Lung (tissue), 12 donors: Measurements from ENCODE around the gene HMGXB3. TPM values are rescaled to one million over a fixed set of nuclear protein-coding genes. Genes with fewer than 3 reads are reported as not detected.
A peak's percentile ranks its signal among the peaks of the same experiment; 100 is the strongest.

Source experiments
- ATAC-seq: fragments of 200-7000 bp; cut with Tn5 transposase; one replicate; pipeline ENCODE4 v1.9.1; 2020; ENCODE audit warnings: moderate number of reproducible peaks; ENCODE audit not compliant: insufficient read depth, low FRiP score
- DNase-seq, 3 donors: peaks; one replicate each; pipeline ENCODE4 v3.0.0-alpha.2; 2013 to 2017
- H3K27ac ChIP-seq, 2 donors: one replicate each; pipeline ENCODE4 v1.5.1; 2013; ENCODE audit warnings: mild to moderate bottlenecking in 2 of 2, moderate library complexity in 2 of 2, control low read depth in 1 of 2, inconsistent platforms in 1 of 2, low read depth in 1 of 2, low read length in 1 of 2
- H3K27me3 ChIP-seq, 3 donors: one replicate each; pipeline ENCODE4 v1.5.1; 2013; ENCODE audit warnings: low read length in 2 of 3; ENCODE audit not compliant: control insufficient read depth in 3 of 3, insufficient read depth in 3 of 3
- H3K36me3 ChIP-seq, 4 donors: one replicate each; pipeline ENCODE4 v1.5.1; 2013; ENCODE audit warnings: low read length in 4 of 4, mild to moderate bottlenecking in 1 of 4, moderate library complexity in 1 of 4; ENCODE audit not compliant: control insufficient read depth in 4 of 4, insufficient read depth in 4 of 4
- H3K4me1 ChIP-seq, 5 donors: one replicate each; pipeline ENCODE4 v1.5.1; 2013; ENCODE audit warnings: low read length in 5 of 5, mild to moderate bottlenecking in 2 of 5, moderate library complexity in 1 of 5; ENCODE audit not compliant: control insufficient read depth in 5 of 5, insufficient read depth in 5 of 5
- H3K4me3 ChIP-seq: one replicate; pipeline ENCODE4 v1.5.1; 2013; ENCODE audit warnings: mild to moderate bottlenecking, control low read depth, moderate library complexity
- H3K9ac ChIP-seq, 2 donors: one replicate each; pipeline ENCODE4 v1.5.1; 2013; ENCODE audit warnings: low read length in 2 of 2, control low read depth in 1 of 2; ENCODE audit not compliant: insufficient read depth in 1 of 2
- H3K9me3 ChIP-seq, 4 donors: one replicate each; pipeline ENCODE4 v1.5.1; 2013; ENCODE audit warnings: low read length in 3 of 4, mild to moderate bottlenecking in 1 of 4, moderate library complexity in 1 of 4; ENCODE audit not compliant: control insufficient read depth in 4 of 4, insufficient read depth in 3 of 4
- WGBS, 2 donors: extraction: QIAGEN DNeasy Blood & Tissue Kit; methylation state at CpG; one replicate each; pipeline ENCODE4 v1.1.7; 2013; 5-methylcytosine and 5-hydroxymethylcytosine counted together
- polyA plus RNA-seq, 2 donors: library from polyadenylated mRNA; stranded (reverse); fragments of 200-250 nt; gene quantifications; one replicate each; pipeline ENCODE4 v1.2.1, GENCODE V29; 2013
- total RNA-seq, 2 donors: library from RNA; depleted of rRNA in 1 of 2; stranded (reverse); fragments of >200 nt in 1 of 2; gene quantifications; one replicate each; pipeline ENCODE4 v1.2.1, GENCODE V29; 2014 to 2021
- TF ChIP-seq, protein P1 (sequence below): IDR thresholded peaks from 2 replicates; pipeline ENCODE4 v1.5.1; 2012; ENCODE audit warnings: mild to moderate bottlenecking; ENCODE audit errors: control extremely low read depth, extremely low read depth
- donor health status: control.
- donor health status: control.
- donor health status: Bipolar disorder and iron deficiency.
- donor health status: healthy.
- donor health status: DM: yes; HTN: yes; CAD: no.

The HMGXB3 gene
- total and polyA plus RNA-seq, 4 donors, result 22.3 to 42.3 (median 30.8) TPM

- ATAC-seq, result peak; percentile 32
- Histone ChIP-seq H3K4me1 (peaks cover 0 to 7% (median 0%) of the 10 kb centered on the region in 5 donors), H3K9me3 (no peaks in the 10 kb centered on the region), H3K9ac (no peak overlapping the region), H3K4me3 (no peak overlapping the region), H3K27ac (no peak overlapping the region), H3K36me3 (peaks cover 0 to 1% (median 0%) of the 10 kb centered on the region in 4 donors), H3K27me3 (peaks cover 0 to 2% (median 0%) of the 10 kb centered on the region in 3 donors)
- TF ChIP-seq, protein P1, sequence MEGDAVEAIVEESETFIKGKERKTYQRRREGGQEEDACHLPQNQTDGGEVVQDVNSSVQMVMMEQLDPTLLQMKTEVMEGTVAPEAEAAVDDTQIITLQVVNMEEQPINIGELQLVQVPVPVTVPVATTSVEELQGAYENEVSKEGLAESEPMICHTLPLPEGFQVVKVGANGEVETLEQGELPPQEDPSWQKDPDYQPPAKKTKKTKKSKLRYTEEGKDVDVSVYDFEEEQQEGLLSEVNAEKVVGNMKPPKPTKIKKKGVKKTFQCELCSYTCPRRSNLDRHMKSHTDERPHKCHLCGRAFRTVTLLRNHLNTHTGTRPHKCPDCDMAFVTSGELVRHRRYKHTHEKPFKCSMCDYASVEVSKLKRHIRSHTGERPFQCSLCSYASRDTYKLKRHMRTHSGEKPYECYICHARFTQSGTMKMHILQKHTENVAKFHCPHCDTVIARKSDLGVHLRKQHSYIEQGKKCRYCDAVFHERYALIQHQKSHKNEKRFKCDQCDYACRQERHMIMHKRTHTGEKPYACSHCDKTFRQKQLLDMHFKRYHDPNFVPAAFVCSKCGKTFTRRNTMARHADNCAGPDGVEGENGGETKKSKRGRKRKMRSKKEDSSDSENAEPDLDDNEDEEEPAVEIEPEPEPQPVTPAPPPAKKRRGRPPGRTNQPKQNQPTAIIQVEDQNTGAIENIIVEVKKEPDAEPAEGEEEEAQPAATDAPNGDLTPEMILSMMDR, result no peak
- 69 to 73% methylated on average over 6 of the region's 6 CpGs for WGBS, 2 donors
- DNase-seq, result no peak
These were observed 64.8 kb downstream of the HMGXB3 start for GRCh38 chr5:150065346-150065745.

DNA sequence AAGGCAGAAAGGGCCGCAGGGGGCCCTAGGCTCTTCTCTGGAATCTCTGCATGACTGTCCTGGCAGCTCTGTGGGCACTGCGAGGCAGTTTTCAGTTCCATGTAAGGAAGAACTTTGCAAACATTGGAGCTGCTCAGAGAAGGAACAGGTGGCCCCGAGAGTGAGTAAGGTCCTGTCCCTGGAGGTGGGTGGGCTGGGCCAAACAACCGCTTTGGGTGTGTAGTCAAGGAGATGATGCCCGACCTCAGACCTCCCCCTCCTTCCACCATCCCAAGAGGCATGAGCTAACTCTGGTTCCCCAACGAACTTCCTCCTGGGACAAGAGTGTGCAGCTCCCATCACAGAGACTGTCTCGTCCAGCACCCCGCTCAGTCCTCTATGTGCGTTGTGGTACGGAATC lies 65.3 kb downstream of the HMGXB3 start:
- peak; percentile 32 for ATAC-seq

GRCh38 chr5:150066436-150066835 lies 65.9 kb downstream of the HMGXB3 start:
- TF ChIP-seq, protein P1, result no peak
- Histone ChIP-seq H3K27ac (no peak overlapping the region), H3K9ac (no peak overlapping the region), H3K4me1 (peaks cover 0 to 7% (median 0%) of the 10 kb centered on the region in 5 donors), H3K27me3 (peaks cover 0 to 2% (median 0%) of the 10 kb centered on the region in 3 donors), H3K36me3 (peaks cover 0 to 1% (median 0%) of the 10 kb centered on the region in 4 donors), H3K4me3 (no peak overlapping the region), H3K9me3 (no peaks in the 10 kb centered on the region)
- DNase-seq (no peak), ATAC-seq (no peak)
- WGBS, 2 donors, result 96 to 97% methylated on average over 5 of the region's 5 CpGs

More for the DNA sequence above, 65.3 kb downstream of the HMGXB3 start:
- TF ChIP-seq, protein P1, result no peak
- H3K36me3 ChIP-seq, result peaks cover 0 to 1% (median 0%) of the 10 kb centered on the region in 4 donors
- H3K27ac ChIP-seq, result no peak overlapping the region
- H3K4me3 ChIP-seq, result no peak overlapping the region
- no peak overlapping the region for H3K9ac ChIP-seq
- DNase-seq, result no peak
- WGBS, 2 donors, result 52 to 61% methylated on average over 10 of the region's 10 CpGs
- no peaks in the 10 kb centered on the region for H3K9me3 ChIP-seq
- H3K4me1 ChIP-seq, result peaks cover 0 to 7% (median 0%) of the 10 kb centered on the region in 5 donors
- peaks cover 0 to 2% (median 0%) of the 10 kb centered on the region in 3 donors for H3K27me3 ChIP-seq

DNA sequence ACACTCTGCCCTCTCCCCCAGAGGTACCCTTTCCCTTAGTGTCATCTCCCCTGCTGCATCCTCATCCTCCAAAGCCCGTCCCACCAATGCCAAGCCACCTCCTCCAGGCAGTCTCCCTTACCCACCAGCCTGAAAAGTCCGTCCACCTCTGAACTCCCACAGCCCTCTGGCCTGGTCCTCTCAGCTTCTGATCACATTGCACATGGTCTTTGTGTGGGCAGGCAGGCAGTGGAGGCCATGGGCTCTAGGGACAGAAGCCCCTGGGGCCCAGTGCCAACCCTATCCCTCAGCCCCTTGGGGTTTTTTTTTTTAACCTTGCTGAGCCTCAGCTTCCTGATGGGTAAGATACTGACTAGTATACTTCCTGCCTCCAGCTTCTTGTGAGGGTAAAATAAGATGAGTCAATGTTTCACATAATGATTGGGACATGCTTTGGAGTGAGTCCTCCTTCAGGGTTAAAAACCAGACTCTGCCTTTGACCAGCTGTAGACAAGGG lies 66.4 kb downstream of the HMGXB3 start:
- DNase-seq, result no peak
- 73 to 82% methylated on average over 2 of the region's 2 CpGs for WGBS, 2 donors
- TF ChIP-seq, protein P1, result no peak
- H3K9me3 ChIP-seq, result no peaks in the 10 kb centered on the region
- peaks cover 0 to 7% (median 0%) of the 10 kb centered on the region in 5 donors for H3K4me1 ChIP-seq
- no peak overlapping the region for H3K4me3 ChIP-seq
- peaks cover 0 to 2% (median 0%) of the 10 kb centered on the region in 3 donors for H3K27me3 ChIP-seq
- no peak overlapping the region for H3K9ac ChIP-seq
- no peak for ATAC-seq
- H3K27ac ChIP-seq, result no peak overlapping the region
- H3K36me3 ChIP-seq, result peaks cover 0 to 1% (median 0%) of the 10 kb centered on the region in 4 donors
